SHP77 treated with DMSO at 0.1 percent for 48 hours (cell line): ENCODE measurements around the gene PDZK1.
"Not testable (repeated sequence)": the region's sequence is repeated elsewhere in the genome, so short reads cannot be mapped to it uniquely, and the experiment has no call there.

Source experiments
- DNase-seq: peaks from one replicate; lab custom pipeline; 2025; lab: John Stamatoyannopoulos, UW

The PDZK1 gene

DNA sequence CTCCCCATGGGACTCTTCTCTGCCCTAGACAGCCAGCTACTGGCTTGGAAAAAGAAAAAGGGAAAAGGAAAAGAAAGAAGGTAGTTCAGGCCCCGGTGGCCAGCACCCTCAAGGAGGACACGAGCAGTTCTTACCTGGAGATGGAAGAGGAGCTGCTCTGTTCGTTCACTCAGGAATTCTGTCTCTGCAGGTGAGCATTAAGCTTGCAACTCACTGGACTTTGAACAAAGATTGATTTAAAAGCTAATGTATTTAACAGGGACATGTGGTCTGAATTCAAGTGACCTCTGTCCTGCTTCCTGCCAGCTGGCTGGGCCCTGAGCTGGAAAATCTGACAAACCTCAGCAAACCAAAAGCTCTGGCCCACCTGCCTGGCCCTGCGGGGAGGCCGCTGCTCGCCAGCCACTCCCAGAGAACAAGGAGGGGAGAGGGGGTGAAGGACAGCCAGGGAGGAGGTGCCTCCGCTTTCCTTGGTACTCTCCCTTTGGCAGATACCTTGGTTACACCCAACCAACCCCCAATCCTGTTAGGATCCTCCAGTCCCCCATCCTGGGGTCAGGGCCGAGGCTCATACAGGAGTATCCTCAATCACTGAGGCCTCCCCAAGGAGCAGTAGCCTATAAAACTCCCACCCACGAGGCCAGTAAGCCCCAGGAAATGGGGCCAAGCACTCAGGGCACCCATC lies at the start of gene PDZK1:
Gene PDZK1, minus strand, starts transcription at position 186 of the 685 bp plus-strand sequence. CDS start 19,347 bp downstream, outside the sequence.
- DNase-seq = no peak

DNA sequence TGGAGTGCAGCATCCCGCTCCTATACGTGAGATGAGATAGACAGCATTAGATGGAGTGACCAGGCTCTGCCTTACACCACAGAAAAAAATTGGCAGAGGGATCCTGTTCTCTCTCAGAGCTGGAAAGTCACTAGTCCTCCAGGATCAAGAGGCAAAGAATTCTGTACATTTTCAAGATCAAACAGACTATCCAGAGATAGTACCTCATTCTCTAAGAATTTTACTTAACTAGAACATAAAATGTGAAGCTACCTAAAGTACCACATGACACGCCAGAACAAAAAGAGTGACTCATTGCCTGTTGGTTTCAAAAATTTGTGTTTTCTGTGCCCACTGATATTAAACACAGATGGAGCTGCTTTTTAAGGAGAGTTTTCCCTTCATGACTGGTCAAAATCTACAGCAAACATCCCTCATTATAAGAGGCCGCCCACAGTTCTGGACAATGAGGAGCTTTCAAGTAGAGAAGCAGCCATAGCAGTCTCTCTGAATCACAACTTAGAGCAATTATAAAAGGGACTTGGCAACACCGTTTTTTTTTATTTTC lies 44.4 kb upstream of the PDZK1 start:
- no peak for DNase-seq

DNA sequence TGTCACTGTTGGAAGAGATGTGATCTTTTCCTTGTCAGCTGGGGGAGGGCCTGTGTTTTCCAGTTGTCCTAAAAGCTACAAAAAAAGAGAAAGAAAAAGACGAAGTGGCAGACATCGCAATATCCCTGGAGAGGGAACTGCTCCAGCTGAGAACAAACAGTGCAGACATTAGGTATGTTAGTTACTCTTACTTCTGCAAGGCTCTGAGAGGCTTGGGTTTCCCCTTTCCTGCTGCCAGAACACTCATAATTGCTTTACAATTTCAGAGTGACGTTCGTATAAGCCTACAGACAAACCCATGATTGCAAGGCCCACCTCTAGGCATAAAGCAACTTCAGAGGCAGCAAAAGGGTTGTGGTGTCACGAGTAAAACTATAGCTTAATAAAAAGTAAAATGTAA lies 43.3 kb upstream of the PDZK1 start:
- no peak for DNase-seq

DNA sequence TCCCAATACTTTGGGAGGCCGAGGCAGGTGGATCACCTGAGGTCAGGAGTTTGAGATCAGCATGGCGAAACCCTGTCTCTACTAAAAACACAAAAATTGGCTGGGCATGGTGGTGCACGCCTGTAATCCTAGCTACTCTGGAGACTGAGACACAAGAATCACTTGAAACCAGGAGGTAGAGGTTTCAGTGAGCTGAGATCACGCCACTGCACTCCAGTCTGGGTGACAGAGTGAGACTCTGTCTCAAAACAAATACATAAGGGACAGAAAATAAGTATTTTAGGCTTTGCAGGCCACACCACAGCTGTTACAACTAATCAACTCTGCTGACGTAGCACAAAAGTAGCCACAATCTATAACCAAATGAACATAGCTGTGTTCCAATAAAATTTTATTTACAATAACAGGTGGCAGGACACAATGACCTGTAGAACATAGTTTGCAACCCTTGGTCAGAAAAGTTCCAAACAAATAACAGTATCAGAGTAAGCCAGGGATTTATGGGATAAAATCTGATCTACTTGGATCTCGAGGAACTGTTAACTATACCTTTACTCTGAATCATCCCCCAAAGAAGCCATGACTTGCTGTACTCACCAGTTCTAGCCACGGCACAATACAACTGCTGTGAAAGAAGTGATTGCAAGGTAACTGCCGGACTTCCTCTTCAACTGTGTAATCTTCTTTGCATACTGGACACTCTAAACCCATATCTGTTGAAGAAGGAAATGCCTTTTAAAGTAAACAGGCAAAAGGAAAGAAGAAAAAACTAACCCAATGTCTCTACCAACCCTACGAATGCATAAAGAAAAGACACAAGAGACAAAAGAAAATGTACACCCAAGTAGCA lies 40.5 kb upstream of the PDZK1 start:
- DNase-seq = no peak

DNA sequence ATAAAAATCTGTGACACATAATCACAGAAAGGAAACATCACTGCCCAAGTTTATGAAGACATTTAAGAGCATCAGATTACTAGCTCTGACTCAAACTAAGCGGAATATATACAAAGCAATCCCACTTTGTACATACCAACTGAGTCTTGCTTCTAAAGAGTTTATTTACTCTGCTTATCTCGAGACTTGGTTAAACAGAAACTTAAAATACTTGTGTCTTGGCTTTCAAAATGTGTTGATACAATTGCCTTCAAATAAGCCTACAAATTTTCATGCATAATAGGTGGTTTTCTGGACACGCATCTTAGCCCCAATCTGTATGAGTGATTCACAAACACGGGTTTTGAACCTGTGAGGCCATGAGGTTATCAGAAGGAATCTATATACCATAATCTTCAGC lies 33.1 kb upstream of the PDZK1 start:
- no peak for DNase-seq

DNA sequence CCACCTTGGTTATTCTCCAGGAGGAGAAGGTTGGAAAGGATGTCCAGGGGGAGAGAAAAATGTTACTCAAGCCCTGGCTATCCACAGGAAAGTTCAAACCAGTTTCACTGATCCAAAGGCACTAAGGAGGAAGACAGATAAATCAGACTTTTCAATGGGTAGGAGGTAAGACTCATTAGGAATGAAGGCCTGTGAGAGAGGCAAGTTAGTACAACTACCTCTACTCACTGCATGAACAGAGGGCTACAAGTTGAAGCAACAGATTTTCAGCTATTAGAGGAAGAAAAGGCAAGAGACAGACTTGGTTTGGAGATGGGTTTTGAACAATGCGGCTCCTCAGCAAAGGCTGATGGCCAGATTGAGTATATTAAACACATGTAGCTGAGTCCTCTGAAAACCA lies 29.0 kb upstream of the PDZK1 start:
- DNase-seq = no peak

DNA sequence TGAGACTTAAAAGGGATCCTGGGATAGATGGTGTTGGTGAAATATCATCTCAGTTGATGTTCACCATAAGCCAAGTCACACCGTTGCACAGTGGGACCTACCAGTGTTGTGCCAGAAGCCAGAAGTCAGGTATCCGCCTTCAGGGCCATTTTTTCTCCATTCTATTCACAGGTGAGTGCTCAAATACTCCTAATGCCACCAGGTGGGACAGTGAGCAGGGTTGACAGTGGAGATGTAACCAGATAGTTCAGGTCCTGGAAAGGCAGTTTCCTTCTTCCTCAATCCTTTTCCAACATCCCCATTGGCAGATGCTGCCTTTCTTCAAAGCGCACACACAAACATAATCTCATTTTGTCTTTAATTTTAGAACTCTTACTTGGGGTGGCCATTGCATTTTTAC lies 23.7 kb upstream of the PDZK1 start:
- DNase-seq = no peak

DNA sequence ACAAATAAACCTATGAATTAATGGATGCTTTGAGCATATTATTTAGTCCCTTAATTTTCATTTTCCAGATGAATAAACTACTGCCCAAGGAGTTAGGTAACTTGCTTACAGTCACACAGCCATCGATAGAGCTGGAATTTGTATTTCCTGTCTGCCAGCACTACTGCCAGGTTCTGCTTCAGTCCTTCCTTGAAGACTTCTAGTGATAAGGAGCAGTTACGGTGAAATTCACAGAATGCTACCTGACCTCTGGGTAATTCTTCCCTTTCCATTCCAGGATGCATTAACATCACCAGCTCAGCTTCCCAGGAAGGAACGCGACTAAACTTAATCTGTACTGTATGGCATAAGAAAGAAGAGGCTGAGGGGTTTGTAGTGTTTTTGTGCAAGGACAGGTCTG lies 23.3 kb upstream of the PDZK1 start:
- no peak for DNase-seq

DNA sequence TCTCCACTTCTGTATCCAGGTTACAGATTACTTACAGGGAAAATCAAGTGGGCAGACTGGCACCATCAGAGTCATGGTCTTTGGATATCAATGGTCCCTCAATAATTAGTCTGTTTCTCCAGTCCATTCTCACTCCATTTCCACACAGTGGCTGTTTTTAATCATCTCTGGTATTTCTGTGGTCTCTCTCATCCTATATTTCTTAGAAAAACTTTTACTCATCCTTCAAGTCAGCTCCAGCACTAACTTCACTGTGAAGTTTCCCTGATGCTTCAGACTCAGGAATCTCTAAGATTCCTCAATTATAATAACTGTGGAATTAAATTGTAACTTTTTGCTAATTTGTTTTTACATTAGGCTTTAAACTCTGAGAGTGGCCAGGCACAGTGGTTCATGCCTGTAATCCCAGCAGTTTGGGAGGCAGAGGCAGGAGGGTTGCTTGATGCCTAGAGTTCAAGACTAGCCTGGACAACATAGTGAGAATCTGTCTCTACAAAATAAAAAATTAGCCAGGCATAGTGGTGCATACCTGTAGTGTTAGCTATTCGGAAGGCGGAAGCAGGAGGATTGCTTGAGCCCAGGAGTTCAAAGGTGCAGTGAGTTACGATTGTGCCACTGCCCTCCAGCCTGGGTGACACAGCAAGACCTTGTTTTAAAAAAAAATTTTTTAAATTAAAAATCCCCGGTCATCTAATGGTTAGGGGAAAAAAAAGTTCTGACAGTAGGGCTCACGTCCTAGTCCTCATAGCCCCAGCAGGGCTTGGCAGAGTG lies 22.7 kb upstream of the PDZK1 start:
- DNase-seq = no peak

DNA sequence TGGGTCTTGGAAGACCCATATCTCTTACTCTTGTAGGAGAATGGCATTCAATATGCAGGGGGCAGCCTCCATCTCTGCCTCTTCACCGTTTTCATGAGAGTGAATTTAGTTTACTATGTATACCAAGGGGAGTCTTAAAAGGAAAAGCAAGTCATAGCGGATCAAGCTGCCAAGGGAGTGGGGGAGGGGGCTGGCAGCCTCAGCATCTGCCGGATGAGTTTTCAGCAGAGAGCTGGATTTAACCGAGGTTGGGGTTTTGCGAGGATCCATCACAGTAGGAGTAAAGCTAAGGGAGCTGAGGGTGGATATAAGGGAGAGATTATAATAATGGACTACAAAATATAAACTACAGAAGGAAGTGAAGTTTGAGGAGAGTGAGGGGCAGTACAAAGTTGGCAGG lies 22.0 kb upstream of the PDZK1 start:
- no peak for DNase-seq

DNA sequence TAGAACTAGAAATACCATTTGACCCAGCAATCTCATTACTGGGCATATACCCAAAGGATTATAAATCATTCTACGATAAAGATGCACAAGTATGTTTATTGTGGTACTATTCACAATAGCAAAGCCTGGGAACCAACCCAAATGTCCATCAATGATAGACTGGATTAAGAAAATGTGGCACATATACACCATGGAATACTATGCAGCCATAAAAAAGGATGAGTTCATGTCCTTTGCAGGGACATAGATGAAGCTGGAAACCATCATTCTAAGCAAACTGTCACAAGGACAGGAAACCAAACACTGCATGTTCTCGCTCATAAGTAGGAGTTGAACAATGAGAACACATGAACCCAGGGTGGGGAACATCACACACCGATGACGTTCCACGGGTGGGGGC lies 19.0 kb upstream of the PDZK1 start:
- not testable (repeated sequence) for DNase-seq

DNA sequence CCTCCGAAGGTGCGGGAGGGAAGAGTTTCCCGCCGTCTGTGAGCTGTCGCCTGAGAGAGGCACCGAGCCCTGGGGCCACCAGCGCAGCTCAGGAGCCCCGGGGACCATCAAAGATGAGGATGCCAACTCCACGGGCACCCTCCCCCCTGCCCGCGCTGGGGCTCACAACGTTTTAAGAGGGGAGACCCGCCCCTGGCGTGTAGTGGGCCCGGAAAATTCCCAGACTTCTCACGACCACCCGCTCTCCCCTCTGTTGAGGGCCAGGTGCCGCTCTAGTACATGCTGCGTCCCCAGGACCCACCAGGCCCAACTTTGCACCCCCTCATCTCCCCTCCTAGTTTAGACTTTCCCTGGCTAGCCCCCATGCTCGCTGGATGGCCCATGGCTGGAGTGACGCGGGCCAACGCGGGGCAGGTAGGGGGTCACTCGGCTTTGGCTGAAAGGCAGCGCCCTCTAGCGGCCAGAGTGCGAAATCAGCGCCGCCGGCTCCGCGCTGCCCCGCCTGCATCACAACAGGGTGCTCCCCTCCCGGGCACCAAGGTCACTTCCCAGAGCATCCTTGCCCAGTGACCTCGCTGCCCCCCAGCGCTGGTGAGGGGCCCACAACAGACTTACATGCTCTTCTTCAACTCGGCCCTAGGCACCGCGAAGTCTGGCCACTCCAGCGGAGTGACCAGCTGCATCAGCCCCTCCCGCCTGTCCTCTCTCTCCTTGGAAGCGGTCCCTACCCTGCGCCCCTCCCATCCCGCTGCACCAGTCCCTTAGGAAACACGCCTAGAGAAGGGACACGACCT lies 13.9 kb upstream of the PDZK1 start:
- DNase-seq = peak; percentile 63

DNA sequence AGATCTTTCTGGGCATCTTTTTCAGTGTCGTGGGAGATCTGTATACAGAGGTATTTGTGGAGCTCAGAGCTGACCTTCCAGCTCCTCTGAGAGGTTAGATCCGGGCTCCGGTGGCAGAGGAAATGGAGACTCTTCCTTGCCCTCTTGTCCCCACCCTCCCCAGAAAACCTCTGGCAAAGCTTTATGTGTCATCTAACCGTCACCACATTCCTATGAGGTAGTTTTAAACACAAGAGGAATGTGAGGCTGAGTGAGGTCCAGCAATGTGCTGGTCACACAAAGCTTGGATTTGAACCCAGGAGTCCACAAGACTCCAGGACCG lies 13.3 kb upstream of the PDZK1 start:
- no peak for DNase-seq

DNA sequence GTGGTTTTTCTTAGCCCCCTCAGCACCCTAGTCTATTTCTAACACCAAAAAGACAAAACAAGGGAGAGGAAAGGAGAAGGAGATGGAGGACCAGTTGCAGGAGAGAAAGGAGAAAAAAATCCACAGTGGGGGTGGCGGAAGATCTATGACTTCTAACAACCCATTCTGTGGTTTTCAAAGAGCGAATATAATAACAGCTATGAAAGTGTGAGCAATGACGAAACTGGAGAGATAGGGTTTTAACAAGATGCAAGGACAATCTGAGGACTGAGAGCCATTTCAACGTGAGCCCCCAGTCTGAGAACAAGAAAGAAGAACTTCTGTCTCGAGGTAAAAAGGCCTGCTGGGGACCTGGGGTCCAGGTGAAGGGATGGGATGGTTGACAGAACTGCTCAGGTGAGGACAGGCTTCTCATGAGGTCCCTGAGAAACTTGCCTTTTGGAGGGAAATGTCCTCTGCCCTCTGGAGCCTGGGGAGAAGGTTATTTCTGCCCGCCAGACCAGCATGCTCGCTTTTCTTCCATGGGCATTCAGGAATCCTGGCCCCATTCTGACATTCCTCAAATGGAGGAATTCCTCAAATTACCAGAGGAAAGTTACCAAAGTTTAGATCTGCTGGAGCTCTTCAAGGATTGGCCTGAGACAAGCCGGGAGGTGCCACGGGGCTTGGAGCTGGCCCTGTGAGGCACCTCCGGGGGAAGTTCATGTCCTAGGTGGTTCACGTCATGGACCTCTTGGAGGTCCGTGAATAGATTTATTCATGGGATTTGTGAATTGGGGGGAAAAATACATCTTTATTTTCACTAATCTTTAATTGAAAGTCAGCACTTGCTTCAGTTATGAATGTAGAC lies 12.3 kb upstream of the PDZK1 start, which contains the start of gene CD160:
Gene CD160, plus strand, starts transcription at position 270 of the 850 bp plus-strand sequence. CDS start 8,829 bp downstream, outside the sequence.
- no peak for DNase-seq

DNA sequence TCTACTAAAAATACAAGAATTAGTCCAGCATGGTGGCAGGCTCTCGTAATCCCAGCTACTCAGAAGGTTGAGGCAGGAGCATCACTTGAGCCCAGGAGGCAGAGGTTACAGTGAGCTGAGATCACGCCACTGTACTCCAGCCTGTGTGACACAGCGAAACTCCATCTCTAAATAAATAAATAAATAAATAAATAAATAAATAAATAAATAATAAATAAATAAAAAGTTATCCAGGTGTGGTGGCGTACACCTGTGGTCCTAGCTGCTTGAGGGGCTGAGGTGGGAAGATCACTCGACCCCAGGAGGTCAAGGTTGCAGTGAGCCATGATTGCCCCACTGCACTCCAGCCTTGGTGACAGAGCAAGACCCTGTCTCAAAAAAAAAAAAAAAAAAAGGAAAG lies 11.3 kb upstream of the PDZK1 start:
- not testable (repeated sequence) for DNase-seq

DNA sequence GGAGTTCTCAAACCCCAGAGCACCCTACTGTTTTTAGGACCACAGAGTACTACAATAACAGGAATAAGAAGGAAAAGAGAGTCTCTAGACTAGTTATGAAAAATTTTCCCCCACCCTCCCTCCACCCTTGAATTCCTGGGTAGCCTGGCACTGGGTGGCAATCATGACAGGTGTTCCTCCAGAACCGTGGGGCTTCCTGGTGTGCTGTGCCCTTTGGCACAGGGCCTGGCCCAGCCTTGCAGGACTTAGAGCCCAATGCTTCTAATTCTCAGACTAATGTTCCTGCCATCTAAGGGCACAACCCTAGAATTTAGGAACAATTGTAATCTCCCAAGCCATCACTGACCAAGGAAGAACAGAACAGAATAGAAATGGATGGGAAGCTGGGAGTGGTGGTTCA lies 10.7 kb upstream of the PDZK1 start:
- DNase-seq = no peak

DNA sequence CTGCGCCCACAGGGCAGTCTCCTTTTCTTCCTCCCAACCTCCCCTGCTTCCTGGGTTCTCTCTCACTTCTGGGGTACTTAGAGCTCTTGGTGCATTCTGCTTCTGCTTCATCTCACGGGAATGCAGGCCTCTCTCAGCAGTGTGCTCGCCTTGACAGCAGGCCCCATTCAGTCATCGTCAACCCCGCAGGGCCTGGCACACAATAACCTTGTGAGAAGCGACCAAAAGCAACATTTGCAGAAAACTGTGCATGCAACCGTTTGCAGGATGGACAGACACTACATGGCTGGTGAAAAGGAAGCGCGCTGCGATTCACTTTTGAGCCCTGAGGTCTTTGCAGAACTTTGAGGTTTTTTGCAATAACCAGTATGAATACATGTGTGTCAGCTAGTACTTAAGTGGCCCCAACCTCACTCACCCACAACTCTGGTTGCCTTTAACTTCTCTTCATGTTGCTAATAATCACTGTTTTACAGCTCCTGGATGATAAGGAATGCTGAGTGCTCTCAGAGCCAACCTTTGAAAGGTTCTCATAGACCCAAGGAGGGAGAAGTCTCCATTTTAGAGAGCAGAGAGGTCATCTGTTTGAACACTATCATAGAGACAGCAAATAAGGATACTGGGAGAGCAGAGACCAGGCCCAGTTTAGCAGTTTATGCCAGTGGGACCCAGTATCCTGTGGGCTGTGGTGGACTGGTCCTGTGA lies 9.6 kb upstream of the PDZK1 start:
- DNase-seq = no peak

DNA sequence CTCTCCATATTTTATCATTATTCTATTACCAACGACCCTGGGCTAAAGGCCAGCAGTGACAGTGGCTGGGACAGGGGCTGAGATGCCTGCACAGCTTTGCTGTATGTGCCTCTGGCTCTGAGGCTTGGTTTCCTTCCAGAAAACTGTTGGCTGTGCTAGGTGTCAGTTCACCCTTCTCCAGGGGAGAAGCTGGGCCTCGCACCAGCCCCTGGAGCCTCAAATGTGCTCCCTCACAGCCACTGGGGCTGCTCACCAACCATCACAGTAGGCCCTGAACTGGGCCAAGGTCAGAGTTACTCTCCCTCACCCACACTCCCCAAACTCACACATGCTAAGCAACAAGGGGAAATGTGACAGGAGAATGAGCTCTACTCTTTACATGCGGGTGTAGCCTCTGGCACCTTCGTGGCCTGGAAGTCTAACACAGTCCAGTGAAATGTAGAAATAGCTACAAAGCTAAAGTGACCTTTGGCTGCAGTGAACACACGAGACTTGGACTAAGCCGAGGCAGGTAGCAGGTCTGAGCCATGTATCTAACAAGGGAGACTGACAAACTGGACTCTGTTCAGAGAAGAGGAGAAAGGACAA lies 7.5 kb upstream of the PDZK1 start:
- DNase-seq = no peak

DNA sequence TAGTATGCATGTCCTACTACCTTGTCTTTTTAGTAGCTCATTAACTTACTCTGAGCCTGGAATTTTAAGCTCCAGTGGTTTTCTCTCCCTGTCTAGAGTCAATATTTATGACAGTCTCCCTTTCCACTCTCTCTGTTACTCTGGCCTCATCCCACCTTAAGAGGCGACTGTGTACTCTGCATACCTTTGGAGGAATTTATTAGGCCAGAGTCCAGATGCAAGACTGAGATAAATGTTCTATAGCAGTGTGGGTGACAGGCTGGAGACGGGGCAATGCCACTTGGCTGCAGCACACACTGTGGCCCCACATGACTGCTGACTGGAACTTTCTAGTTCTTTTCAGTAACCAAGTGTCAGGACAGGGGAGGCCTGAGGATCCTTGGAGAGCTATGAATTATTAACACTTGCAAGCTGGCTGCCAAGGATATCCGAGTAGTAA lies 4.1 kb upstream of the PDZK1 start:
- no peak for DNase-seq
